K562 (cell line): Measurements from ENCODE around the gene VEGFB. TPM values are rescaled to one million over a fixed set of nuclear protein-coding genes. Genes with fewer than 3 reads are reported as not detected.

ENCODE experiments used
- ATAC-seq: fragments of 200-7000 bp; cut with Tn5 transposase; 3 replicates; pipeline ENCODE4 v1.9.1; 2020; ENCODE audit warnings: moderate library complexity
- BruUV-seq: library from RNA; stranded (reverse); fragments of 400-500 nt; replicated peaks from 2 replicates; lab custom pipeline; 2021; lab: Mats Ljungman, UMichigan
- CTCF ChIA-PET: fragments of 300-600 bp; formaldehyde crosslinking; extraction: SDS; loops from one replicate; lab custom pipeline; 2021; ENCODE audit warnings: low intra/inter-chr PET ratio; lab: Yijun Ruan, JAX
- POLR2A ChIA-PET: fragments of 300-600, 350-650 bp; sonication (Branson Sonifier 250); formaldehyde crosslinking; extraction: SDS; loops from one replicate; lab custom pipeline; 2021; ENCODE audit warnings: antibody characterized with exemption, inconsistent platforms; lab: Yijun Ruan, JAX
- DNase-seq, 4 experiments: peaks; one replicate each; pipeline versions ENCODE4 v3.0.0 to v3.0.0-alpha.2; 2011 to 2018; ENCODE audit warnings: low spot score in 3 of 4, mixed read lengths in 3 of 4; ENCODE audit errors: extremely low read depth in 1 of 4
- FAIRE-seq: peaks from 2 replicates; lab custom pipeline; 2011; peaks lifted over from hg19 to GRCh38; lab: Jason Lieb, UNC
- H2AFZ ChIP-seq: 2 replicates; pipeline ENCODE4 v1.6.0; 2011; ENCODE audit warnings: low read depth, low read length, control low read depth, inconsistent platforms
- H3K27ac ChIP-seq: fragments of 200-600 bp; 3 replicates; pipeline ENCODE4 v1.8.0; 2011; ENCODE audit warnings: low read depth, mild to moderate bottlenecking, control low read depth, inconsistent platforms, low read length, moderate library complexity, mixed read lengths; ENCODE audit errors: extremely low read depth
- H3K27me3 ChIP-seq, 2 experiments: fragments of 300-600 bp in 1 of 2; 2 replicates in 1 of 2; 3 replicates in 1 of 2; pipeline versions ENCODE4 v1.6.0 to v1.8.0; 2011; ENCODE audit warnings: inconsistent platforms in 2 of 2, low read length in 2 of 2, mild to moderate bottlenecking in 1 of 2, mixed read lengths in 1 of 2, moderate library complexity in 1 of 2; ENCODE audit not compliant: control insufficient read depth in 2 of 2, insufficient read depth in 2 of 2
- H3K36me3 ChIP-seq: fragments of 300-600 bp; 3 replicates; pipeline ENCODE4 v1.8.0; 2011; ENCODE audit warnings: mild to moderate bottlenecking, low read length, inconsistent platforms; ENCODE audit not compliant: control insufficient read depth, insufficient read depth
- H3K4me1 ChIP-seq, 2 experiments: fragments of 200-600 bp in 1 of 2; replicated peaks in 1 of 2; 2 replicates in 1 of 2; 3 replicates in 1 of 2; pipeline versions ENCODE4 v1.5.1 to v1.8.0; 2011; ENCODE audit warnings: inconsistent platforms in 2 of 2, low read length in 2 of 2, mild to moderate bottlenecking in 1 of 2, mixed read lengths in 1 of 2, moderate library complexity in 1 of 2; ENCODE audit not compliant: control insufficient read depth in 2 of 2, insufficient read depth in 2 of 2
- H3K4me2 ChIP-seq: 2 replicates; pipeline ENCODE4 v1.6.1; 2011; ENCODE audit warnings: low read length, control low read depth, inconsistent platforms, mixed read lengths; ENCODE audit not compliant: insufficient read depth
- H3K4me3 ChIP-seq: fragments of 200-600 bp; sonication (generic), shearing (Covaris generic); 2 replicates; pipeline ENCODE4 v1.5.1; 2016; ENCODE audit warnings: control low read depth, inconsistent platforms
- H3K79me2 ChIP-seq: fragments of 200-600 bp; 3 replicates; pipeline ENCODE4 v1.8.0; 2011; ENCODE audit warnings: low read length, inconsistent platforms; ENCODE audit not compliant: control insufficient read depth, insufficient read depth
- H3K9ac ChIP-seq, 2 experiments: 2 replicates each; pipeline versions ENCODE4 v1.6.0 to v1.6.1; 2011; ENCODE audit warnings: low read depth in 2 of 2, low read length in 2 of 2, control low read depth in 1 of 2, inconsistent platforms in 1 of 2, mild to moderate bottlenecking in 1 of 2, mixed read lengths in 1 of 2; ENCODE audit not compliant: insufficient read depth in 1 of 2
- H3K9me1 ChIP-seq: one replicate; pipeline ENCODE4 v1.6.0; 2011; ENCODE audit warnings: inconsistent platforms, mild to moderate bottlenecking, low read length, moderate library complexity; ENCODE audit not compliant: control insufficient read depth, insufficient read depth
- H3K9me3 ChIP-seq: replicated peaks from 2 replicates; pipeline ENCODE4 v1.5.1; 2011; ENCODE audit warnings: low read depth, low read length, inconsistent platforms; ENCODE audit not compliant: control insufficient read depth, insufficient read depth
- H4K20me1 ChIP-seq: replicated peaks from 2 replicates; pipeline ENCODE4 v1.6.1; 2011; ENCODE audit warnings: low read length, inconsistent platforms, mixed read lengths; ENCODE audit not compliant: control insufficient read depth, insufficient read depth
- CXXC5 ChIP-seq: fragments of 250-450 bp; sonication (Bioruptor Pico); IDR thresholded peaks from 2 replicates; pipeline ENCODE4 v1.8.0; 2022; ENCODE audit warnings: inconsistent platforms, mild to moderate bottlenecking, moderate library complexity
- EP400 ChIP-seq: fragments of 450-650 bp; IDR thresholded peaks from 2 replicates; pipeline ENCODE4 v1.6.1; 2017; ENCODE audit warnings: antibody characterized with exemption, mild to moderate bottlenecking, moderate library complexity
- LARP7 ChIP-seq: fragments of 450-650 bp; IDR thresholded peaks from 2 replicates; pipeline ENCODE4 v1.6.1; 2016
- NR1H2 ChIP-seq: sonication (generic); formaldehyde crosslinking; IDR thresholded peaks from 2 replicates; pipeline ENCODE4 v1.4.0; 2020; ENCODE audit warnings: mild to moderate bottlenecking, missing genetic modification reagents
- RBM25 ChIP-seq: fragments of 200-400 bp; formaldehyde crosslinking; IDR thresholded peaks from 2 replicates; pipeline ENCODE4 v1.6.1; 2018; ENCODE audit warnings: low read length, low read depth, moderate library complexity; ENCODE audit not compliant: severe bottlenecking
- WGBS: fragments of 100-300 bp; shearing (Covaris generic); methylation state at CpG from one replicate; pipeline ENCODE4 v1.1.6; 2016; ENCODE audit warnings: low coverage, mixed read lengths; ENCODE audit not compliant: insufficient coverage; ENCODE audit errors: missing lambda C conversion rate; 5-methylcytosine and 5-hydroxymethylcytosine counted together
- in situ Hi-C: fragments of 300-500 bp; cut with MboI; formaldehyde crosslinking; loops from 4 replicates; pipeline ENCODE4 v1.15.0; 2018; ENCODE audit warnings: inconsistent platforms, mixed read lengths
- intact Hi-C: fragments of 100-400 bp; cut with micrococcal nuclease; formaldehyde crosslinking; loops from 2 replicates; pipeline ENCODE4 v1.14.2; 2022
- polyA plus RNA-seq, 8 experiments: library from polyadenylated mRNA; depleted of rRNA in 4 of 8; stranded (reverse) in 5 of 8; unstranded in 3 of 8; fragments of >200 nt; fragmentation: Nextera tagmentation in 2 of 8; fragmentation: Illumina TruSeq in 1 of 8; extraction: Ambion mirVana in 2 of 8; extraction: Trizol in 1 of 8; gene quantifications; 2 replicates each; pipeline versions ENCODE4 v1.2.1 to v1.2.3, GENCODE V29; 2011 to 2014; ENCODE audit warnings: inconsistent platforms in 1 of 8, missing spikeins in 1 of 8
- total RNA-seq, 7 experiments: library from RNA; depleted of rRNA in 6 of 7; stranded (reverse); fragments of >200 nt in 6 of 7; fragmentation: Illumina TruSeq in 2 of 7; extraction: Trizol in 2 of 7; gene quantifications; 2 replicates each; pipeline versions ENCODE4 v1.2.1 to v1.2.3, GENCODE V29; 2011 to 2021; ENCODE audit warnings: low replicate concordance in 1 of 7
- TF ChIP-seq, protein P1 (sequence below): sonication (generic); formaldehyde crosslinking; IDR thresholded peaks from 2 replicates; pipeline ENCODE4 v1.8.0; 2023; ENCODE audit warnings: mild to moderate bottlenecking, missing genetic modification reagents
- TF ChIP-seq, protein P2 (sequence below), 2 experiments: IDR thresholded peaks in 1 of 2; conservative IDR thresholded peaks in 1 of 2; 2 replicates each; pipeline ENCODE4 v1.6.1; 2016; ENCODE audit warnings: low read depth in 2 of 2, mild to moderate bottlenecking in 1 of 2, missing compliant biosample characterization in 1 of 2, missing genetic modification characterization in 1 of 2, moderate library complexity in 1 of 2
- TF ChIP-seq, protein P3 (sequence below): fragments of 250-450 bp; sonication (Bioruptor Pico); IDR thresholded peaks from 2 replicates; pipeline ENCODE4 v1.9.0; 2021; ENCODE audit warnings: mild to moderate bottlenecking
- TF ChIP-seq, protein P4 (sequence below): fragments of 250-450 bp; sonication (Bioruptor Pico); IDR thresholded peaks from 2 replicates; pipeline ENCODE4 v1.9.0; 2021; ENCODE audit warnings: mild to moderate bottlenecking, inconsistent platforms

The VEGFB gene
- total and polyA plus RNA-seq, 9 of the 15 experiments (the other 6 are each of a cell fraction or from before 2014, with no cell fraction given): 11.0 to 83.4 (median 25.7) TPM

DNA sequence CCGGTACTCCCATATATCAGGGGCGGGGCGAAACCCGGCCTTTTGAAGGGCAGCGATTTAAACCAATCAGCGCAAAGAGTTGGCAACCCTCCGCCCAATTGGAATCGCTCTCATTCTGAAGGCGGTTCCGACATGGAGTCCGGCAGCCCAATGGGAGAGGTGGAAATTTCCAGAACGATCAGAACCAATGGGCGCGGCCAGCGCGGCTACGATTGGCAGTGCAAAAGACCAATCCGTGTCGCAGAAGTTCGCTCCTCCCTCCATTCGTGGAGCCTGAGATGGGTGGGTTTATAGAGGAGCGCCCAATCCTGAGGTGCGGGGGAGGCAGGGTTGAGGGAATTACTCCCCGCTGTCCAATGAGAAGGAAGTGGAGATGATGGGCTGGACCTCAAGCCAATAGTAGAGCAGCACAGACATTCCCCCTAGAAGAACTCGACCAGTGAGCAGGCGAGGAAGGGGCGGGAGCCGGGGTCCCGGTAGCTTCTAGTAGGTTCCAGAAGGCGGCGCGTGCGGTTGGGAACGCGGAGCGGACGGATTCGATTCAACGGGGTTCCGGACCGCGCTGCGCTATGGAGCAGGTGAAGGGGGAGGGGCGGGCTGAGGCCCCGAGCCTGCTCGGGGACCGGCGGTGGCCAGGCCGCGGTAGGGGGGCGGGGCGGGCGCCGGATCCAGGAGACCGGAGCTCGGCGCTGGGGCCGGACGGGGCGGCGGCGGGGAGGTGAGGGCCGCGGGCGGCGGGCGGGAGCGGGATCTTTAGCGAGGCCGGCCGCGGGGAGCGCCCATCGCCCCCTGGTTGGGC is 48.5 kb upstream of the VEGFB start, which contains the start of gene STIP1:
Gene STIP1 (plus strand): TSS at position 479 of the 799 bp plus-strand sequence. CDS start 91 bp downstream, at position 570.
- H3K9ac ChIP-seq: peak within 1 kb of the TSS; percentile 84 to 99
- peaks cover 12% of the 10 kb centered on the region for H3K36me3 ChIP-seq
- H4K20me1 ChIP-seq: no peaks in the 10 kb centered on the region
- DNase-seq (peak; percentile 96 to 100 (median 98)), ATAC-seq (peak; percentile 89), FAIRE-seq (peak; percentile 99)
- no peaks in the 10 kb centered on the region for H3K27me3 ChIP-seq
- in situ Hi-C loops (no loop called here), intact Hi-C loops (loop anchor here (2.0 to 5.0 kb wide), 3 partner anchors 45 to 171 kb away; partner anchors contain the start of genes CATSPERZ, DNAJC4 and RPS6KA4)
- no peaks in the 10 kb centered on the region for H3K9me1 ChIP-seq
- BruUV-seq: no TSS peak
- peaks cover 30% of the 10 kb centered on the region for H3K79me2 ChIP-seq
- ChIA-PET POLR2A (interaction anchor here (0.6 to 2.2 kb wide), 16 partner anchors 10 to 1237 kb away, joined by 3 to 29 read pairs (median 4); partner anchors contain the start of genes FERMT3, PPP1R14B, PRDX5 and TRMT112), CTCF (no interaction called here)
- H3K4me2 ChIP-seq: peak within 1 kb of the TSS; percentile 97
- peak within 1 kb of the TSS; percentile 89 for H3K27ac ChIP-seq
- peak within 1 kb of the TSS; percentile 70 for H3K4me3 ChIP-seq
- no peaks in the 10 kb centered on the region for H3K9me3 ChIP-seq
- H2AFZ ChIP-seq: peak within 1 kb of the TSS; percentile 72
- WGBS: 1% methylated on average over 48 of the region's 74 CpGs
- peaks cover 26 to 50% of the 10 kb centered on the region in 2 experiments for H3K4me1 ChIP-seq
- TF ChIP-seq, protein P1, sequence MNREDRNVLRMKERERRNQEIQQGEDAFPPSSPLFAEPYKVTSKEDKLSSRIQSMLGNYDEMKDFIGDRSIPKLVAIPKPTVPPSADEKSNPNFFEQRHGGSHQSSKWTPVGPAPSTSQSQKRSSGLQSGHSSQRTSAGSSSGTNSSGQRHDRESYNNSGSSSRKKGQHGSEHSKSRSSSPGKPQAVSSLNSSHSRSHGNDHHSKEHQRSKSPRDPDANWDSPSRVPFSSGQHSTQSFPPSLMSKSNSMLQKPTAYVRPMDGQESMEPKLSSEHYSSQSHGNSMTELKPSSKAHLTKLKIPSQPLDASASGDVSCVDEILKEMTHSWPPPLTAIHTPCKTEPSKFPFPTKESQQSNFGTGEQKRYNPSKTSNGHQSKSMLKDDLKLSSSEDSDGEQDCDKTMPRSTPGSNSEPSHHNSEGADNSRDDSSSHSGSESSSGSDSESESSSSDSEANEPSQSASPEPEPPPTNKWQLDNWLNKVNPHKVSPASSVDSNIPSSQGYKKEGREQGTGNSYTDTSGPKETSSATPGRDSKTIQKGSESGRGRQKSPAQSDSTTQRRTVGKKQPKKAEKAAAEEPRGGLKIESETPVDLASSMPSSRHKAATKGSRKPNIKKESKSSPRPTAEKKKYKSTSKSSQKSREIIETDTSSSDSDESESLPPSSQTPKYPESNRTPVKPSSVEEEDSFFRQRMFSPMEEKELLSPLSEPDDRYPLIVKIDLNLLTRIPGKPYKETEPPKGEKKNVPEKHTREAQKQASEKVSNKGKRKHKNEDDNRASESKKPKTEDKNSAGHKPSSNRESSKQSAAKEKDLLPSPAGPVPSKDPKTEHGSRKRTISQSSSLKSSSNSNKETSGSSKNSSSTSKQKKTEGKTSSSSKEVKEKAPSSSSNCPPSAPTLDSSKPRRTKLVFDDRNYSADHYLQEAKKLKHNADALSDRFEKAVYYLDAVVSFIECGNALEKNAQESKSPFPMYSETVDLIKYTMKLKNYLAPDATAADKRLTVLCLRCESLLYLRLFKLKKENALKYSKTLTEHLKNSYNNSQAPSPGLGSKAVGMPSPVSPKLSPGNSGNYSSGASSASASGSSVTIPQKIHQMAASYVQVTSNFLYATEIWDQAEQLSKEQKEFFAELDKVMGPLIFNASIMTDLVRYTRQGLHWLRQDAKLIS (CRISPR knock-in tag): peak; percentile 0; the same call in 1 of the 2 replicates
- TF ChIP-seq RBM25 (peak; percentile 96), NR1H2 (CRISPR knock-in tag) (no peak), EP400 (peak; percentile 82; the same call in 1 of the 2 replicates), LARP7 (no peak), CXXC5 (CRISPR knock-in tag) (peak; percentile 69)
- TF ChIP-seq, protein P2, sequence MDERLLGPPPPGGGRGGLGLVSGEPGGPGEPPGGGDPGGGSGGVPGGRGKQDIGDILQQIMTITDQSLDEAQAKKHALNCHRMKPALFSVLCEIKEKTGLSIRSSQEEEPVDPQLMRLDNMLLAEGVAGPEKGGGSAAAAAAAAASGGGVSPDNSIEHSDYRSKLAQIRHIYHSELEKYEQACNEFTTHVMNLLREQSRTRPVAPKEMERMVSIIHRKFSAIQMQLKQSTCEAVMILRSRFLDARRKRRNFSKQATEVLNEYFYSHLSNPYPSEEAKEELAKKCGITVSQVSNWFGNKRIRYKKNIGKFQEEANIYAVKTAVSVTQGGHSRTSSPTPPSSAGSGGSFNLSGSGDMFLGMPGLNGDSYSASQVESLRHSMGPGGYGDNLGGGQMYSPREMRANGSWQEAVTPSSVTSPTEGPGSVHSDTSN (CRISPR knock-in tag; IDR thresholded peaks at IDR 0.05; ENCODE audit: low read depth): peak; percentile 93
- TF ChIP-seq, protein P2 (tag; conservative IDR thresholded peaks at IDR 0.05; ENCODE audit: low read depth): peak; percentile 100
- TF ChIP-seq, protein P3, sequence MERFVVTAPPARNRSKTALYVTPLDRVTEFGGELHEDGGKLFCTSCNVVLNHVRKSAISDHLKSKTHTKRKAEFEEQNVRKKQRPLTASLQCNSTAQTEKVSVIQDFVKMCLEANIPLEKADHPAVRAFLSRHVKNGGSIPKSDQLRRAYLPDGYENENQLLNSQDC (CRISPR knock-in tag): 0 out of 2 replicates have a peak, but pooled peaks have one; percentile 58
- TF ChIP-seq, protein P4, sequence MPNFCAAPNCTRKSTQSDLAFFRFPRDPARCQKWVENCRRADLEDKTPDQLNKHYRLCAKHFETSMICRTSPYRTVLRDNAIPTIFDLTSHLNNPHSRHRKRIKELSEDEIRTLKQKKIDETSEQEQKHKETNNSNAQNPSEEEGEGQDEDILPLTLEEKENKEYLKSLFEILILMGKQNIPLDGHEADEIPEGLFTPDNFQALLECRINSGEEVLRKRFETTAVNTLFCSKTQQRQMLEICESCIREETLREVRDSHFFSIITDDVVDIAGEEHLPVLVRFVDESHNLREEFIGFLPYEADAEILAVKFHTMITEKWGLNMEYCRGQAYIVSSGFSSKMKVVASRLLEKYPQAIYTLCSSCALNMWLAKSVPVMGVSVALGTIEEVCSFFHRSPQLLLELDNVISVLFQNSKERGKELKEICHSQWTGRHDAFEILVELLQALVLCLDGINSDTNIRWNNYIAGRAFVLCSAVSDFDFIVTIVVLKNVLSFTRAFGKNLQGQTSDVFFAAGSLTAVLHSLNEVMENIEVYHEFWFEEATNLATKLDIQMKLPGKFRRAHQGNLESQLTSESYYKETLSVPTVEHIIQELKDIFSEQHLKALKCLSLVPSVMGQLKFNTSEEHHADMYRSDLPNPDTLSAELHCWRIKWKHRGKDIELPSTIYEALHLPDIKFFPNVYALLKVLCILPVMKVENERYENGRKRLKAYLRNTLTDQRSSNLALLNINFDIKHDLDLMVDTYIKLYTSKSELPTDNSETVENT: peak; percentile 88
